NCI-H1436 treated with DMSO at 0.1 percent for 48 hours (cell line): Measurements from ENCODE around the gene KANSL1.

Source experiments
- DNase-seq: peaks from one replicate; lab custom pipeline; 2025; lab: John Stamatoyannopoulos, UW

Gene KANSL1

GRCh38 chr17:46166692-46167249 lies 26.5 kb downstream of the KANSL1 start:
- DNase-seq, result no peak

GRCh38 chr17:46163929-46164594 lies 29.2 kb downstream of the KANSL1 start:
- no peak for DNase-seq

- DNase-seq, result no peak
These were observed 29.9 kb downstream of the KANSL1 start for GRCh38 chr17:46163316-46163715.

GRCh38 chr17:46162866-46163265 lies 30.4 kb downstream of the KANSL1 start:
- DNase-seq, result no peak

- no peak for DNase-seq
These were observed 33.1 kb downstream of the KANSL1 start for GRCh38 chr17:46160169-46160568.

- no peak for DNase-seq
These were observed 33.5 kb downstream of the KANSL1 start for GRCh38 chr17:46159686-46160085.

- no peak for DNase-seq
These were observed 34.6 kb downstream of the KANSL1 start for GRCh38 chr17:46158323-46159296.

- DNase-seq, result no peak
These were observed 35.7 kb downstream of the KANSL1 start for GRCh38 chr17:46157443-46158062.

- no peak for DNase-seq
These were observed 38.9 kb downstream of the KANSL1 start for GRCh38 chr17:46154151-46154816.

- DNase-seq, result no peak
These were observed 40.8 kb downstream of the KANSL1 start for GRCh38 chr17:46152423-46152822.

GRCh38 chr17:46151762-46152161 lies 41.5 kb downstream of the KANSL1 start:
- DNase-seq, result no peak

- DNase-seq, result no peak
These were observed 42.8 kb downstream of the KANSL1 start for GRCh38 chr17:46150216-46150963.

GRCh38 chr17:46148247-46148646 lies 45.0 kb downstream of the KANSL1 start:
- no peak for DNase-seq

GRCh38 chr17:46147296-46147695 lies 45.9 kb downstream of the KANSL1 start:
- no peak for DNase-seq

GRCh38 chr17:46144246-46144645 lies 49.0 kb downstream of the KANSL1 start:
- no peak for DNase-seq

- DNase-seq, result no peak
These were observed 49.4 kb downstream of the KANSL1 start for GRCh38 chr17:46143827-46144236.

GRCh38 chr17:46141645-46142044 lies 51.6 kb downstream of the KANSL1 start:
- no peak for DNase-seq

- DNase-seq, result no peak
These were observed 52.5 kb downstream of the KANSL1 start for GRCh38 chr17:46140645-46141197.

GRCh38 chr17:46139432-46140210 lies 53.6 kb downstream of the KANSL1 start:
- peak; percentile 38 for DNase-seq

GRCh38 chr17:46138473-46138872 lies 54.8 kb downstream of the KANSL1 start:
- DNase-seq, result no peak
